Neural cell (in vitro differentiated cells): ENCODE results near the gene IQSEC1. TPM values are rescaled to one million over a fixed set of nuclear protein-coding genes. Genes with fewer than 3 reads are reported as not detected.

Experiments used
- H2AFZ ChIP-seq: fragments of 200-600, 300-800 bp; sonication (generic), shearing (Covaris generic); 2 replicates; pipeline ENCODE4 v1.6.0; 2014; ENCODE audit warnings: low read depth, mild to moderate bottlenecking, antibody characterized with exemption, low read length, moderate library complexity
- H3F3A ChIP-seq: fragments of 200-600 bp; shearing (Covaris generic); 2 replicates; pipeline ENCODE4 v1.6.1; 2016; ENCODE audit warnings: mild to moderate bottlenecking, moderate library complexity, mixed read lengths, antibody characterized with exemption, low read length; ENCODE audit not compliant: insufficient read depth, poor library complexity, severe bottlenecking
- H3K27ac ChIP-seq: fragments of 200-600, 300-800 bp; sonication (generic), shearing (Covaris generic); 2 replicates; pipeline ENCODE4 v1.5.1; 2014; ENCODE audit warnings: mild to moderate bottlenecking, low read length, moderate library complexity
- H3K27me3 ChIP-seq: fragments of 300-800, 200-600 bp; sonication (generic), shearing (Covaris generic); 2 replicates; pipeline ENCODE4 v1.6.0; 2014; ENCODE audit warnings: mild to moderate bottlenecking, low read depth, low read length, moderate library complexity; ENCODE audit not compliant: insufficient read depth
- H3K36me3 ChIP-seq: fragments of 300-800, 200-600 bp; sonication (generic), shearing (Covaris generic); 2 replicates; pipeline ENCODE4 v1.5.1; 2014; ENCODE audit warnings: mild to moderate bottlenecking, antibody characterized with exemption, low read length, moderate library complexity; ENCODE audit not compliant: insufficient read depth
- H3K4me2 ChIP-seq: fragments of 300-800, 200-600 bp; sonication (generic), shearing (Covaris generic); 2 replicates; pipeline ENCODE4 v1.6.0; 2014; ENCODE audit warnings: mild to moderate bottlenecking, low read length
- H3K4me3 ChIP-seq: fragments of 300-800, 200-600 bp; sonication (generic), shearing (Covaris generic); 2 replicates; pipeline ENCODE4 v1.5.1; 2014; ENCODE audit warnings: mild to moderate bottlenecking, low read length, moderate library complexity
- H3K79me2 ChIP-seq: fragments of 200-600 bp; shearing (Covaris generic); replicated peaks from 2 replicates; pipeline ENCODE4 v1.6.0; 2014; ENCODE audit warnings: mild to moderate bottlenecking, low read length, moderate library complexity; ENCODE audit not compliant: insufficient read depth
- H3K9ac ChIP-seq: fragments of 300-800, 200-600 bp; sonication (generic), shearing (Covaris generic); 2 replicates; pipeline ENCODE4 v1.6.1; 2016; ENCODE audit warnings: mild to moderate bottlenecking, low read length, mixed read lengths
- H3K9me2 ChIP-seq: fragments of 200-600 bp; shearing (Covaris generic); 2 replicates; pipeline ENCODE4 v1.6.1; 2016; ENCODE audit warnings: mild to moderate bottlenecking, low read length, mixed read lengths; ENCODE audit not compliant: insufficient read depth
- H3K9me3 ChIP-seq: fragments of 200-600, 300-800 bp; sonication (generic), shearing (Covaris generic); 2 replicates; pipeline ENCODE4 v1.6.1; 2016; ENCODE audit warnings: mild to moderate bottlenecking, mixed run types, low read length, moderate library complexity, mixed read lengths
- H4K20me1 ChIP-seq: fragments of 200-600 bp; shearing (Covaris generic); 2 replicates; pipeline ENCODE4 v1.6.1; 2016; ENCODE audit warnings: mild to moderate bottlenecking, mixed run types; ENCODE audit not compliant: insufficient read depth
- EP300 ChIP-seq: fragments of 450-650 bp; conservative IDR thresholded peaks from 2 replicates; pipeline ENCODE4 v1.6.1; 2014; ENCODE audit warnings: antibody characterized with exemption, mild to moderate bottlenecking, moderate library complexity; ENCODE audit not compliant: poor library complexity, severe bottlenecking
- EZH2 ChIP-seq: fragments of 200-600, 300-800 bp; shearing (Covaris generic), sonication (generic); IDR thresholded peaks from 2 replicates; pipeline ENCODE4 v1.6.1; 2014; ENCODE audit warnings: antibody characterized with exemption, low read length, borderline replicate concordance, mild to moderate bottlenecking; ENCODE audit not compliant: insufficient read depth, poor library complexity, severe bottlenecking
- MXI1 ChIP-seq: fragments of 450-650 bp; conservative IDR thresholded peaks from 2 replicates; pipeline ENCODE4 v1.6.1; 2014; ENCODE audit warnings: antibody characterized with exemption, mild to moderate bottlenecking; ENCODE audit not compliant: poor library complexity, severe bottlenecking
- POLR2AphosphoS5 ChIP-seq: IDR thresholded peaks from 2 replicates; pipeline ENCODE4 v1.6.1; 2012
- RAD21 ChIP-seq: fragments of 450-650 bp; conservative IDR thresholded peaks from 2 replicates; pipeline ENCODE4 v1.6.1; 2014; ENCODE audit warnings: antibody characterized with exemption, mild to moderate bottlenecking, moderate library complexity
- REST ChIP-seq: IDR thresholded peaks from 2 replicates; pipeline ENCODE4 v1.6.1; 2012; ENCODE audit warnings: borderline replicate concordance
- SMC3 ChIP-seq: fragments of 450-650 bp; conservative IDR thresholded peaks from 2 replicates; pipeline ENCODE4 v1.6.1; 2014; ENCODE audit warnings: antibody characterized with exemption, mild to moderate bottlenecking, moderate library complexity; ENCODE audit not compliant: poor library complexity
- TAF1 ChIP-seq: IDR thresholded peaks from 2 replicates; pipeline ENCODE4 v1.6.1; 2012; ENCODE audit warnings: low read depth
- polyA plus RNA-seq: library from polyadenylated mRNA; depleted of rRNA; stranded (reverse); fragments of >200 nt; gene quantifications from 2 replicates; pipeline ENCODE4 v1.2.3, GENCODE V29; 2014
- TF ChIP-seq, protein P1 (sequence below): fragments of 450-650 bp; IDR thresholded peaks from 2 replicates; pipeline ENCODE4 v1.5.1; 2014; ENCODE audit warnings: antibody characterized with exemption, mild to moderate bottlenecking, moderate library complexity; ENCODE audit not compliant: poor library complexity, severe bottlenecking

The IQSEC1 gene
- polyA plus RNA-seq, 1 donor from 2014 or later, result 6.0 TPM

- Histone ChIP-seq H3K27ac (no peak overlapping the region), H3K9me2 (no peaks in the 10 kb centered on the region), H3K79me2 (peaks cover 24% of the 10 kb centered on the region), H4K20me1 (no peaks in the 10 kb centered on the region), H3K36me3 (no peaks in the 10 kb centered on the region), H3K9me3 (no peaks in the 10 kb centered on the region), H2AFZ (no peak overlapping the region), H3K4me2 (no peak overlapping the region), H3F3A (no peaks in the 10 kb centered on the region), H3K4me3 (no peak overlapping the region), H3K27me3 (no peaks in the 10 kb centered on the region), H3K9ac (no peak overlapping the region)
- TF ChIP-seq EZH2 (no peak), EP300 (no peak), RAD21 (no peak), REST (no peak), MXI1 (no peak), POLR2AphosphoS5 (no peak), SMC3 (no peak), TAF1 (no peak)
- TF ChIP-seq, protein P1, sequence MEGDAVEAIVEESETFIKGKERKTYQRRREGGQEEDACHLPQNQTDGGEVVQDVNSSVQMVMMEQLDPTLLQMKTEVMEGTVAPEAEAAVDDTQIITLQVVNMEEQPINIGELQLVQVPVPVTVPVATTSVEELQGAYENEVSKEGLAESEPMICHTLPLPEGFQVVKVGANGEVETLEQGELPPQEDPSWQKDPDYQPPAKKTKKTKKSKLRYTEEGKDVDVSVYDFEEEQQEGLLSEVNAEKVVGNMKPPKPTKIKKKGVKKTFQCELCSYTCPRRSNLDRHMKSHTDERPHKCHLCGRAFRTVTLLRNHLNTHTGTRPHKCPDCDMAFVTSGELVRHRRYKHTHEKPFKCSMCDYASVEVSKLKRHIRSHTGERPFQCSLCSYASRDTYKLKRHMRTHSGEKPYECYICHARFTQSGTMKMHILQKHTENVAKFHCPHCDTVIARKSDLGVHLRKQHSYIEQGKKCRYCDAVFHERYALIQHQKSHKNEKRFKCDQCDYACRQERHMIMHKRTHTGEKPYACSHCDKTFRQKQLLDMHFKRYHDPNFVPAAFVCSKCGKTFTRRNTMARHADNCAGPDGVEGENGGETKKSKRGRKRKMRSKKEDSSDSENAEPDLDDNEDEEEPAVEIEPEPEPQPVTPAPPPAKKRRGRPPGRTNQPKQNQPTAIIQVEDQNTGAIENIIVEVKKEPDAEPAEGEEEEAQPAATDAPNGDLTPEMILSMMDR, result no peak
Observed at GRCh38 chr3:13075318-13075717, 2.1 kb upstream of the IQSEC1 start.

GRCh38 chr3:13074006-13074375 is 762 bp upstream of the IQSEC1 start:
- Histone ChIP-seq H4K20me1 (no peaks in the 10 kb centered on the region), H3K9me2 (no peaks in the 10 kb centered on the region), H3K9me3 (no peaks in the 10 kb centered on the region), H3K36me3 (no peaks in the 10 kb centered on the region), H3K27me3 (no peaks in the 10 kb centered on the region), H3K4me2 (peak overlapping the region; percentile 50), H2AFZ (no peak overlapping the region), H3K79me2 (peaks cover 24% of the 10 kb centered on the region), H3K4me3 (peak overlapping the region; percentile 82), H3F3A (no peaks in the 10 kb centered on the region), H3K27ac (peak overlapping the region; percentile 77), H3K9ac (peak overlapping the region; percentile 80)
- no peak for TF ChIP-seq TAF1
- TF ChIP-seq POLR2AphosphoS5, result no peak
- TF ChIP-seq, protein P1, result no peak
- no peak for TF ChIP-seq EP300
- no peak for TF ChIP-seq RAD21
- TF ChIP-seq EZH2, result no peak
- no peak for TF ChIP-seq MXI1
